Hepatocyte (in vitro differentiated cells): ENCODE measurements around the gene PPP1CA. TPM values are rescaled to one million over a fixed set of nuclear protein-coding genes. Genes with fewer than 3 reads are reported as not detected.

Source experiments
- DNase-seq: peaks from one replicate; pipeline ENCODE4 v3.0.0-alpha.2; 2016; ENCODE audit warnings: low spot score
- H2AFZ ChIP-seq: fragments of 200-600 bp; sonication (generic); 2 replicates; pipeline ENCODE4 v1.6.0; 2016; ENCODE audit warnings: antibody characterized with exemption, mild to moderate bottlenecking
- H3K27ac ChIP-seq: fragments of 200-600 bp; sonication (generic); 2 replicates; pipeline ENCODE4 v1.5.1; 2016; ENCODE audit warnings: mild to moderate bottlenecking
- H3K27me3 ChIP-seq: fragments of 200-600 bp; sonication (generic); 2 replicates; pipeline ENCODE4 v1.6.1; 2016
- H3K36me3 ChIP-seq: fragments of 200-600 bp; sonication (generic); replicated peaks from 2 replicates; pipeline ENCODE4 v1.5.1; 2016; ENCODE audit warnings: low read depth; ENCODE audit not compliant: insufficient read depth
- H3K4me1 ChIP-seq: fragments of 200-600 bp; sonication (generic); 2 replicates; pipeline ENCODE4 v1.5.1; 2016; ENCODE audit warnings: mild to moderate bottlenecking, moderate library complexity; ENCODE audit not compliant: insufficient read depth
- H3K4me2 ChIP-seq: fragments of 200-600 bp; sonication (generic); 2 replicates; pipeline ENCODE4 v1.6.0; 2016
- H3K4me3 ChIP-seq: fragments of 200-600 bp; sonication (generic); 2 replicates; pipeline ENCODE4 v1.5.1; 2016; ENCODE audit warnings: mild to moderate bottlenecking
- H3K79me2 ChIP-seq: fragments of 200-600 bp; sonication (generic); 2 replicates; pipeline ENCODE4 v1.6.0; 2017; ENCODE audit warnings: mild to moderate bottlenecking
- H3K9me2 ChIP-seq: fragments of 200-600 bp; sonication (generic); replicated peaks from 2 replicates; pipeline ENCODE4 v1.6.0; 2017; ENCODE audit warnings: mild to moderate bottlenecking; ENCODE audit not compliant: insufficient read depth
- H3K9me3 ChIP-seq: fragments of 200-600 bp; sonication (generic); 2 replicates; pipeline ENCODE4 v1.5.1; 2016; ENCODE audit warnings: low read depth, mild to moderate bottlenecking
- H4K20me1 ChIP-seq: fragments of 200-600 bp; sonication (generic); 2 replicates; pipeline ENCODE4 v1.6.0; 2016; ENCODE audit warnings: mild to moderate bottlenecking; ENCODE audit not compliant: insufficient read depth, poor library complexity, severe bottlenecking
- CTCF ChIP-seq: fragments of 200-600 bp; sonication (generic); IDR thresholded peaks from 2 replicates; pipeline ENCODE4 v1.5.1; 2016; ENCODE audit warnings: antibody characterized with exemption, mild to moderate bottlenecking; ENCODE audit not compliant: poor library complexity
- EZH2 ChIP-seq: fragments of 200-600 bp; sonication (generic); IDR thresholded peaks from 2 replicates; pipeline ENCODE4 v1.6.1; 2016; ENCODE audit warnings: antibody characterized with exemption, mild to moderate bottlenecking, borderline replicate concordance
- EZH2phosphoT487 ChIP-seq: fragments of 200-600 bp; sonication (generic); IDR thresholded peaks from one replicate; pipeline ENCODE4 v1.6.1; 2018; ENCODE audit warnings: antibody characterized with exemption, mild to moderate bottlenecking, low read depth, moderate library complexity; ENCODE audit not compliant: unreplicated experiment, severe bottlenecking
- whole genome bisulfite sequencing: methylation state at CpG from one replicate; pipeline ENCODE4 v1.1.6; 2016; ENCODE audit warnings: low lambda C conversion rate; ENCODE audit errors: missing lambda C conversion rate; 5-methylcytosine and 5-hydroxymethylcytosine counted together
- polyA plus RNA-seq: library from polyadenylated mRNA; unstranded; fragments of >200 nt; fragmentation: Nextera tagmentation; extraction: Ambion mirVana; gene quantifications from 2 replicates; pipeline ENCODE4 v1.2.1, GENCODE V29; 2016
- total RNA-seq: library from RNA; depleted of rRNA; stranded (reverse); fragments of >200 nt; gene quantifications from 2 replicates; pipeline ENCODE4 v1.2.3, GENCODE V29; 2014

The PPP1CA gene
- total and polyA plus RNA-seq, 2 experiments from 2014 or later: 146 to 242 TPM

- no peak overlapping the region for H2AFZ ChIP-seq
- no peak overlapping the region for H3K27ac ChIP-seq
- H3K4me2 ChIP-seq: no peak overlapping the region
- peaks cover 6% of the 10 kb centered on the region for H3K79me2 ChIP-seq
- no peak overlapping the region for H3K4me3 ChIP-seq
- no peaks in the 10 kb centered on the region for H3K9me3 ChIP-seq
- H4K20me1 ChIP-seq: no peaks in the 10 kb centered on the region
- peaks cover 10% of the 10 kb centered on the region for H3K4me1 ChIP-seq
- DNase-seq: no peak
- no peaks in the 10 kb centered on the region for H3K27me3 ChIP-seq
- WGBS: 90% methylated on average over 33 of the region's 34 CpGs
- TF ChIP-seq EZH2phosphoT487 (no peak), CTCF (no peak), EZH2 (no peak)
- H3K36me3 ChIP-seq: no peaks in the 10 kb centered on the region
- H3K9me2 ChIP-seq: no peaks in the 10 kb centered on the region
These were observed 22.4 kb upstream of the PPP1CA start for GRCh38 chr11:67423891-67424613.

- H3K4me2 ChIP-seq: no peak overlapping the region
- H4K20me1 ChIP-seq: no peaks in the 10 kb centered on the region
- no peak overlapping the region for H3K4me3 ChIP-seq
- no peak for TF ChIP-seq EZH2
- no peak for TF ChIP-seq CTCF
- TF ChIP-seq EZH2phosphoT487: no peak
- 98% methylated on average over 13 of the region's 13 CpGs for WGBS
- H3K79me2 ChIP-seq: peaks cover under 1% of the 10 kb centered on the region
- H3K9me2 ChIP-seq: no peaks in the 10 kb centered on the region
- no peak overlapping the region for H2AFZ ChIP-seq
- H3K4me1 ChIP-seq: peaks cover 10% of the 10 kb centered on the region
- DNase-seq: no peak
- no peak overlapping the region for H3K27ac ChIP-seq
- no peaks in the 10 kb centered on the region for H3K27me3 ChIP-seq
- no peaks in the 10 kb centered on the region for H3K9me3 ChIP-seq
- H3K36me3 ChIP-seq: no peaks in the 10 kb centered on the region
These were observed 21.8 kb upstream of the PPP1CA start for GRCh38 chr11:67423466-67423865.

GRCh38 chr11:67422891-67423290 is 21.2 kb upstream of the PPP1CA start:
- H3K9me3 ChIP-seq: no peaks in the 10 kb centered on the region
- H3K9me2 ChIP-seq: no peaks in the 10 kb centered on the region
- TF ChIP-seq EZH2phosphoT487: no peak
- TF ChIP-seq CTCF: no peak
- no peak for TF ChIP-seq EZH2
- DNase-seq: peak; percentile 67
- H3K4me3 ChIP-seq: no peak overlapping the region
- H4K20me1 ChIP-seq: no peaks in the 10 kb centered on the region
- 60% methylated on average over 6 of the region's 6 CpGs for WGBS
- no peaks in the 10 kb centered on the region for H3K79me2 ChIP-seq
- H3K27ac ChIP-seq: no peak overlapping the region
- no peaks in the 10 kb centered on the region for H3K36me3 ChIP-seq
- no peak overlapping the region for H2AFZ ChIP-seq
- H3K27me3 ChIP-seq: no peaks in the 10 kb centered on the region
- no peak overlapping the region for H3K4me2 ChIP-seq
- peaks cover 10% of the 10 kb centered on the region for H3K4me1 ChIP-seq
